ENCODE results near the gene PALLD. TPM values are rescaled to one million over a fixed set of nuclear protein-coding genes. Genes with fewer than 3 reads are reported as not detected.

PALLD gene
- total RNA-seq, 1 donor from 2014 or later: 204 TPM

- intact Hi-C loops (cut with DNase I): no loop called here
- Histone ChIP-seq H3K9me3 (no peaks in the 10 kb centered on the region), H3K4me3 (no peak overlapping the region), H3K27ac (peak overlapping the region; percentile 46 to 49), H3K36me3 (peaks cover 16 to 44% of the 10 kb centered on the region in 2 donors), H3K27me3 (no peaks in the 10 kb centered on the region), H3K4me1 (peaks cover 3 to 51% of the 10 kb centered on the region in 2 donors)
- DNase-seq (ENCODE audit: low spot score in 2 of 2): no peak
- TF ChIP-seq CTCF (IDR thresholded peaks at IDR 0.05): no peak
These were observed 391.9 kb downstream of the PALLD start for GRCh38 chr4:168888715-168889215.

- Histone ChIP-seq H3K27ac (peak overlapping the region; percentile 22 to 67), H3K36me3 (peaks cover 34 to 64% of the 10 kb centered on the region in 2 donors), H3K4me3 (no peak overlapping the region), H3K27me3 (no peaks in the 10 kb centered on the region), H3K9me3 (no peaks in the 10 kb centered on the region), H3K4me1 (peaks cover 0 to 34% of the 10 kb centered on the region in 2 donors)
- TF ChIP-seq CTCF (IDR thresholded peaks at IDR 0.05): no peak
- no peak for DNase-seq (ENCODE audit: low spot score in 2 of 2)
- intact Hi-C loops (cut with DNase I): no loop called here
These were observed 394.2 kb downstream of the PALLD start for GRCh38 chr4:168891086-168891485.

- Histone ChIP-seq H3K36me3 (peaks cover 40 to 68% of the 10 kb centered on the region in 2 donors), H3K4me1 (peaks cover 0 to 30% of the 10 kb centered on the region in 2 donors), H3K27me3 (no peaks in the 10 kb centered on the region), H3K9me3 (no peaks in the 10 kb centered on the region), H3K4me3 (no peak overlapping the region), H3K27ac (peak overlapping the region; percentile 22 to 67)
- no peak for TF ChIP-seq CTCF (IDR thresholded peaks at IDR 0.05)
- DNase-seq (ENCODE audit: low spot score in 2 of 2): no peak
- intact Hi-C loops (cut with DNase I): no loop called here
These were observed 394.8 kb downstream of the PALLD start for GRCh38 chr4:168891688-168892087.

- no peak overlapping the region for H3K4me3 ChIP-seq
- no peaks in the 10 kb centered on the region for H3K9me3 ChIP-seq
- no peaks in the 10 kb centered on the region for H3K27me3 ChIP-seq
- no peak for DNase-seq (ENCODE audit: low spot score in 2 of 2)
- H3K4me1 ChIP-seq: peaks cover 0 to 27% of the 10 kb centered on the region in 2 donors
- peak overlapping the region; percentile 22 to 67 for H3K27ac ChIP-seq
- H3K36me3 ChIP-seq: peaks cover 47 to 76% of the 10 kb centered on the region in 2 donors
- intact Hi-C loops (cut with DNase I): no loop called here
- no peak for TF ChIP-seq CTCF (IDR thresholded peaks at IDR 0.05)
These were observed 395.6 kb downstream of the PALLD start for GRCh38 chr4:168892475-168892874.

- Histone ChIP-seq H3K9me3 (no peaks in the 10 kb centered on the region), H3K4me3 (no peak overlapping the region), H3K4me1 (peaks cover 0 to 22% of the 10 kb centered on the region in 2 donors), H3K27ac (peak overlapping the region in 1 of 2 donors; percentile 67), H3K36me3 (peaks cover 50 to 83% of the 10 kb centered on the region in 2 donors), H3K27me3 (no peaks in the 10 kb centered on the region)
- intact Hi-C loops (cut with DNase I): no loop called here
- no peak for TF ChIP-seq CTCF (IDR thresholded peaks at IDR 0.05)
- no peak for DNase-seq (ENCODE audit: low spot score in 2 of 2)
These were observed 396.4 kb downstream of the PALLD start for GRCh38 chr4:168893205-168893604.

GRCh38 chr4:168893807-168894206 is 397.0 kb downstream of the PALLD start:
- H3K4me3 ChIP-seq: no peak overlapping the region
- intact Hi-C loops (cut with DNase I): no loop called here
- peak overlapping the region; percentile 11 to 67 for H3K27ac ChIP-seq
- peaks cover 0 to 17% of the 10 kb centered on the region in 2 donors for H3K4me1 ChIP-seq
- TF ChIP-seq CTCF (IDR thresholded peaks at IDR 0.05): no peak
- H3K27me3 ChIP-seq: no peaks in the 10 kb centered on the region
- H3K9me3 ChIP-seq: no peaks in the 10 kb centered on the region
- H3K36me3 ChIP-seq: peaks cover 56 to 89% of the 10 kb centered on the region in 2 donors
- DNase-seq (ENCODE audit: low spot score in 2 of 2): no peak
